AG10803 (cell line): ENCODE data around the gene TRMT61A.
"Not testable (repeated sequence)": the region's sequence is repeated elsewhere in the genome, so short reads cannot be mapped to it uniquely, and the experiment has no call there.

Experiments used
- DNase-seq: peaks from one replicate; pipeline ENCODE4 v3.0.0; 2010; ENCODE audit warnings: low read depth
- H3K4me3 ChIP-seq: 2 replicates; pipeline ENCODE4 v1.5.1; 2011; ENCODE audit warnings: mild to moderate bottlenecking, low read length, control low read depth
- TF ChIP-seq, protein P1 (sequence below): conservative IDR thresholded peaks from 2 replicates; pipeline ENCODE4 v1.5.1; 2011; ENCODE audit warnings: mild to moderate bottlenecking, low read length, control low read depth, inconsistent platforms

The TRMT61A gene

DNA sequence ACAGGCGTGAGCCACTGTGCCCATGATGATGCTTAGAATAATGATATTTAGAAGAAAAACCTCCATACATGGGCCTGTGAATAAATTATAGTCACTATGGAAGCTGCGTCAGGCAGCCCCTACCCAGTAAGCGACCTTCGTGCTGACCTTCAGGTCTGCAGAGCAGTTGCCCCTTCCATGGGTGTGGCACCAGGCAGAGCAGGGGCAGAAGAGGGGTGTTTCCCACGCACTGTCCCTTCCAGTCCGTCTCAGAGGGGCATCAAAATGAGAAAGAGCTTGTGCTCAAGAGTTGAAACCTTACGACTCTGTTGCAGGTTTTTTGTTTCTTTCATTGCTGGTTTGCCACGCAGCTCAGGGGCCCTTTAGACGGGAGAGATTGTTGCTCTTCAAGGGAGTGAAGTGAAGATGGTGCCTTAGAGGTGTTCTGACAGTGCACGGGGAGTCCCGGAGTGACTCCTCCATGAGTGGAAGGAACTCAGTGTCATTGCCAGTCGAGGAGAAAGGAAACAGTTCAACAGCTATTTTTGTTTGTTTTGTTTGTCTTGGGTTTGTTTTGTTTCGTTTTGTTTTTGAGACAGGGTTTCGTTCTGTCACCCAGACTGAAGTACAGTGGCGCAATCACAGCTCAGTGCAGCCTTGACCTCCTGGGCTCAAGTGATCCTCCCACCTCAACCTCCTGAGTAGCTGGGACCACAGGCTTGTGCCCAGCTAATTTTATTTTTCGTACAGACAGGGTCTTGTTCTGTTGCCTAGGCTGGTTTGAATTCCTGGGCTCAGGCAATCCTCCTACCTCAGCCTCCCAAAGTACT lies 20.3 kb upstream of the TRMT61A start:
- DNase-seq, result no peak
- TF ChIP-seq, protein P1, sequence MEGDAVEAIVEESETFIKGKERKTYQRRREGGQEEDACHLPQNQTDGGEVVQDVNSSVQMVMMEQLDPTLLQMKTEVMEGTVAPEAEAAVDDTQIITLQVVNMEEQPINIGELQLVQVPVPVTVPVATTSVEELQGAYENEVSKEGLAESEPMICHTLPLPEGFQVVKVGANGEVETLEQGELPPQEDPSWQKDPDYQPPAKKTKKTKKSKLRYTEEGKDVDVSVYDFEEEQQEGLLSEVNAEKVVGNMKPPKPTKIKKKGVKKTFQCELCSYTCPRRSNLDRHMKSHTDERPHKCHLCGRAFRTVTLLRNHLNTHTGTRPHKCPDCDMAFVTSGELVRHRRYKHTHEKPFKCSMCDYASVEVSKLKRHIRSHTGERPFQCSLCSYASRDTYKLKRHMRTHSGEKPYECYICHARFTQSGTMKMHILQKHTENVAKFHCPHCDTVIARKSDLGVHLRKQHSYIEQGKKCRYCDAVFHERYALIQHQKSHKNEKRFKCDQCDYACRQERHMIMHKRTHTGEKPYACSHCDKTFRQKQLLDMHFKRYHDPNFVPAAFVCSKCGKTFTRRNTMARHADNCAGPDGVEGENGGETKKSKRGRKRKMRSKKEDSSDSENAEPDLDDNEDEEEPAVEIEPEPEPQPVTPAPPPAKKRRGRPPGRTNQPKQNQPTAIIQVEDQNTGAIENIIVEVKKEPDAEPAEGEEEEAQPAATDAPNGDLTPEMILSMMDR, result no peak

GRCh38 chr14:103509864-103510723 lies 18.9 kb upstream of the TRMT61A start:
- TF ChIP-seq, protein P1, result no peak
- no peak for DNase-seq
- no peak overlapping the region for H3K4me3 ChIP-seq

More for the DNA sequence above, 20.3 kb upstream of the TRMT61A start:
- no peak overlapping the region for H3K4me3 ChIP-seq

GRCh38 chr14:103510724-103511693 lies 18.0 kb upstream of the TRMT61A start:
- TF ChIP-seq, protein P1, result no peak
- DNase-seq, result no peak
- no peak overlapping the region for H3K4me3 ChIP-seq

DNA sequence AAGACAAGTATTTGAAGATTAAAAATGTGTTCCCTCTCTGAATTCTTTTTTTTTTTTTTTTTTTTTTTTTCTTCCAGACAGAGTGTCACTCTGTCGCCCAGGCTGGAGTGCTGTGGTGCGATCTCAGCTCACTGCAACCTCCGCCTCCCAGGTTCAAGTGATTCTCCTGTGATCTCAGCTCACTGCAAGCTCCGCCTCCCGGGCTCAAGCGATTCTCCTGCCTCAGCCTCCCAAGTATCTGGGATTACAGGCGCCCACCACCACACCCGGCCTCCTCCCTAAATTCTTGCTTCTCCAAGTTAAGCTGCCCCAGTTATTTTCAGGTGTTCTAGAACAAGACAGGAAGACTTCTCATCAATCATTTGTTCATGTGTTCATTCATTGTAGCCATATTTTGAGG lies 16.8 kb upstream of the TRMT61A start:
- DNase-seq, H3K4me3 ChIP-seq: not testable (repeated sequence)

GRCh38 chr14:103512701-103513611 lies 16.0 kb upstream of the TRMT61A start:
- DNase-seq, result peak; percentile 91
- TF ChIP-seq, protein P1, result peak; percentile 24
- no peak overlapping the region for H3K4me3 ChIP-seq

DNA sequence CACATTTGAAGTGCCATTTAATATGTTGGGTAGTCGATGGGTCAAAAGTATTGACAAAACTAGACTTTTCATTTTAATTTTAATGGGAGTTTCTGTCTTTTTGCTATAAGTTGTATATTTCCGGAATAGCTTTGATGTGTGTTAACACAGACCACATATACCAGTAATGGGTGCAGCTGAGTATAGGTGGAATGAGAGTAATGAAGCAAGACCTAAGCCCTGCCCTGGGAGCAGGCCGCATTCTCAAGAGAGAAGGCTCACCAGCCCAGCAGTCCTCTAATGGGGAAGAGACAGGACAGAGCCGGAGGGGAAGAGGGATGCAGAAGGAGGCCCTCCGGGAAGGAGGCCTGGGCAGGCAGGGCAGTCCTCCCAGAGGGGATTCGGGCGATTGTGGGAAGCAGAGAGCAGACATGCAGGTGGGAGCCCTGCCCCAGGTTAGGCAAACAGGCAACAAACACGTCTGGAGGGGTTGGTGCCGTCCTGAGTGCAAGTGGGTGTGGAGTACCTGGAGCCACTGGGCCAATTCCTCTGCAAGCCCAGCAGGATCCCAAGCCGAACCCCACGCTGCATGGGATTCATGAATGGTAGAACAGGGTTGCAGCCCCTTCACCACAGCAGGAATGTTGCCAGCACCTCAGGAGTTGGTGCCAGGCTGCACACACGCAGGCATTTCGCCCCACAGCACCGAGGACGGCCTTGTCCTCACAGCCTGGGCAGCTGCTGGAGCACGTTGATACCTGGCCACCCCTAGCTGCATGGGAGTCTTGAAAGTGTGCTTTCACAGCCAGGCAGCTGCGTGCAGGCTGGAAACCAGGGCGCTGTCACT lies 14.2 kb upstream of the TRMT61A start:
- DNase-seq, result no peak
- TF ChIP-seq, protein P1, result no peak
- H3K4me3 ChIP-seq, result no peak overlapping the region
